IMR-90 (cell line): Measurements from ENCODE around the gene GFM2. TPM values are rescaled to one million over a fixed set of nuclear protein-coding genes. Genes with fewer than 3 reads are reported as not detected.
A peak's percentile ranks its signal among the peaks of the same experiment; 100 is the strongest.

Experiments
- ATAC-seq: fragments of 200-7000 bp; cut with Tn5 transposase; 2 replicates; pipeline ENCODE4 v1.9.1; 2020; ENCODE audit warnings: low read depth, mild to moderate bottlenecking, moderate library complexity
- BruUV-seq: library from RNA; stranded (reverse); fragments of 400-500 nt; replicated peaks from 2 replicates; lab custom pipeline; 2021; lab: Mats Ljungman, UMichigan
- CTCF ChIA-PET: fragments of 300-600 bp; formaldehyde crosslinking; extraction: SDS; loops from one replicate; lab custom pipeline; 2021; ENCODE audit warnings: antibody characterized with exemption; lab: Yijun Ruan, JAX
- POLR2A ChIA-PET: fragments of 300-600 bp; sonication (Branson Sonifier 250); formaldehyde crosslinking; loops from one replicate; lab custom pipeline; 2022; ENCODE audit warnings: antibody characterized with exemption; ENCODE audit not compliant: unreplicated experiment; lab: Charles Lee
- DNase-seq: peaks from one replicate; pipeline ENCODE4 v3.0.0; 2013
- H2AFZ ChIP-seq: replicated peaks from 2 replicates; pipeline ENCODE3; 2013; ENCODE audit warnings: low read length, mild to moderate bottlenecking; ENCODE audit not compliant: poor library complexity
- H2AK5ac ChIP-seq: 2 replicates; pipeline ENCODE4 v1.6.1; 2013; ENCODE audit warnings: low read depth, low read length, inconsistent platforms
- H2AK9ac ChIP-seq: replicated peaks from 2 replicates; pipeline ENCODE3; 2013; ENCODE audit warnings: mild to moderate bottlenecking, low read depth, low read length, moderate library complexity; ENCODE audit not compliant: poor library complexity
- H2BK120ac ChIP-seq: 2 replicates; pipeline ENCODE4 v1.6.1; 2013; ENCODE audit warnings: low read depth, low read length, inconsistent platforms
- H2BK15ac ChIP-seq: 3 replicates; pipeline ENCODE4 v1.6.1; 2013; ENCODE audit warnings: low read depth, low read length, inconsistent platforms
- H2BK20ac ChIP-seq: 2 replicates; pipeline ENCODE4 v1.6.1; 2013; ENCODE audit warnings: low read depth, mild to moderate bottlenecking, inconsistent platforms, low read length, moderate library complexity
- H2BK5ac ChIP-seq: 2 replicates; pipeline ENCODE4 v1.6.1; 2013; ENCODE audit warnings: mild to moderate bottlenecking, low read depth, low read length, inconsistent platforms; ENCODE audit not compliant: poor library complexity, severe bottlenecking
- H3K14ac ChIP-seq: replicated peaks from 2 replicates; pipeline ENCODE4 v1.6.1; 2013; ENCODE audit warnings: low read depth, low read length, inconsistent platforms
- H3K18ac ChIP-seq: 2 replicates; pipeline ENCODE4 v1.6.1; 2013; ENCODE audit warnings: low read depth, low read length, control low read depth
- H3K23ac ChIP-seq: 2 replicates; pipeline ENCODE4 v1.6.1; 2013; ENCODE audit warnings: low read depth, low read length, inconsistent platforms
- H3K27ac ChIP-seq: 2 replicates; pipeline ENCODE4 v1.5.1; 2013; ENCODE audit warnings: mild to moderate bottlenecking, control low read depth, low read length; ENCODE audit not compliant: insufficient read depth
- H3K27me3 ChIP-seq: 2 replicates; pipeline ENCODE4 v1.6.1; 2013; ENCODE audit warnings: low read length; ENCODE audit not compliant: control insufficient read depth, insufficient read depth
- H3K36me3 ChIP-seq: 2 replicates; pipeline ENCODE4 v1.6.1; 2013; ENCODE audit warnings: low read length, mixed read lengths; ENCODE audit not compliant: control insufficient read depth, insufficient read depth
- H3K4ac ChIP-seq: 2 replicates; pipeline ENCODE4 v1.6.1; 2013; ENCODE audit warnings: low read depth, low read length, inconsistent platforms
- H3K4me1 ChIP-seq: 2 replicates; pipeline ENCODE4 v1.6.1; 2013; ENCODE audit warnings: low read length, mixed read lengths; ENCODE audit not compliant: control insufficient read depth, insufficient read depth
- H3K4me2 ChIP-seq: 2 replicates; pipeline ENCODE4 v1.6.1; 2013; ENCODE audit warnings: low read depth, mild to moderate bottlenecking, control low read depth, low read length, moderate library complexity
- H3K4me3 ChIP-seq: 2 replicates; pipeline ENCODE4 v1.5.1; 2013; ENCODE audit warnings: low read depth, mild to moderate bottlenecking, control low read depth, low read length, moderate library complexity; ENCODE audit not compliant: insufficient read depth
- H3K56ac ChIP-seq: 2 replicates; pipeline ENCODE4 v1.6.1; 2013; ENCODE audit warnings: low read length, inconsistent platforms; ENCODE audit not compliant: insufficient read depth; ENCODE audit errors: extremely low read depth
- H3K79me1 ChIP-seq, 2 experiments: 2 replicates each; pipeline ENCODE4 v1.6.1; 2013; ENCODE audit warnings: low read length in 2 of 2, inconsistent platforms in 1 of 2, low read depth in 1 of 2
- H3K9ac ChIP-seq: 2 replicates; pipeline ENCODE4 v1.6.1; 2013; ENCODE audit warnings: low read depth, low read length, control low read depth
- H3K9me1 ChIP-seq: 2 replicates; pipeline ENCODE4 v1.6.1; 2013; ENCODE audit warnings: low read length, inconsistent platforms; ENCODE audit not compliant: insufficient read depth
- H3K9me3 ChIP-seq: 2 replicates; pipeline ENCODE4 v1.6.1; 2013; ENCODE audit warnings: low read length; ENCODE audit not compliant: control insufficient read depth, insufficient read depth
- H4K20me1 ChIP-seq: 2 replicates; pipeline ENCODE4 v1.6.1; 2013; ENCODE audit warnings: low read length, inconsistent platforms; ENCODE audit not compliant: insufficient read depth
- H4K5ac ChIP-seq: 2 replicates; pipeline ENCODE4 v1.6.1; 2013; ENCODE audit warnings: mild to moderate bottlenecking, low read depth, low read length, control low read depth
- H4K8ac ChIP-seq, 2 experiments: 2 replicates each; pipeline ENCODE4 v1.6.1; 2013; ENCODE audit warnings: low read depth in 2 of 2, low read length in 2 of 2, control low read depth in 1 of 2, inconsistent platforms in 1 of 2
- H4K91ac ChIP-seq: 2 replicates; pipeline ENCODE4 v1.6.1; 2013; ENCODE audit warnings: low read depth, low read length, inconsistent platforms; ENCODE audit not compliant: insufficient read depth
- BHLHE40 ChIP-seq: fragments of 150-350 bp; IDR thresholded peaks from 2 replicates; pipeline ENCODE4 v1.6.1; 2016; ENCODE audit warnings: mild to moderate bottlenecking, low read depth, low read length
- MAFK ChIP-seq: IDR thresholded peaks from 2 replicates; pipeline ENCODE4 v1.6.1; 2012; ENCODE audit warnings: low read depth, low read length, improper control_type of control experiment
- MAZ ChIP-seq: IDR thresholded peaks from 2 replicates; pipeline ENCODE4 v1.6.1; 2012; ENCODE audit warnings: low read depth, mild to moderate bottlenecking, low read length, improper control_type of control experiment, moderate library complexity, borderline replicate concordance
- MXI1 ChIP-seq: IDR thresholded peaks from 2 replicates; pipeline ENCODE4 v1.6.1; 2012; ENCODE audit warnings: low read depth, mild to moderate bottlenecking, low read length, moderate library complexity, borderline replicate concordance
- RCOR1 ChIP-seq: IDR thresholded peaks from 2 replicates; pipeline ENCODE4 v1.6.1; 2012; ENCODE audit warnings: mild to moderate bottlenecking, low read length, improper control_type of control experiment; ENCODE audit not compliant: insufficient replicate concordance
- SMC3 ChIP-seq: fragments of 150-350 bp; IDR thresholded peaks from 2 replicates; pipeline ENCODE4 v1.6.1; 2016; ENCODE audit warnings: low read depth, mild to moderate bottlenecking, antibody characterized with exemption, low read length, moderate library complexity
- WGBS, 2 experiments: methylation state at CpG; one replicate each; pipeline versions ENCODE4 v1.1.5 to v1.1.7; 2013; ENCODE audit warnings: missing lambda C conversion rate in 2 of 2; ENCODE audit not compliant: insufficient read length in 1 of 2; ENCODE audit errors: extremely low coverage in 2 of 2; 5-methylcytosine and 5-hydroxymethylcytosine counted together
- dilution Hi-C: fragments of 300-500 bp; cut with HindIII; formaldehyde crosslinking; loops from one replicate; pipeline ENCODE4 v1.14.3; 2018; ENCODE audit warnings: low sequenced_read_pairs; ENCODE audit not compliant: unreplicated experiment
- in situ Hi-C: fragments of 300-500 bp; cut with MboI; formaldehyde crosslinking; loops from 3 replicates; pipeline ENCODE4 v1.14.3; 2019; ENCODE audit warnings: low sequenced_read_pairs, inconsistent platforms, mixed read lengths
- intact Hi-C: fragments of 100-400 bp; cut with micrococcal nuclease; formaldehyde crosslinking; loops from 2 replicates; pipeline ENCODE4 v1.10.0; 2022
- microRNA-seq, 2 experiments: library from miRNA; stranded (forward) in 1 of 2; unstranded in 1 of 2; fragments of 10-50 nt in 1 of 2; fragments of <30 nt in 1 of 2; gene quantifications in 1 of 2; microRNA quantifications in 1 of 2; one replicate each; pipeline versions ENCODE3 to v1.1.0; 2013 to 2020; ENCODE audit not compliant: insufficient read depth in 1 of 2, insufficient read length in 1 of 2, unreplicated experiment in 1 of 2
- polyA plus RNA-seq, 3 experiments: library from polyadenylated mRNA; depleted of rRNA; stranded (reverse); fragments of >200 nt; gene quantifications; 2 replicates each; pipeline ENCODE4 v1.2.3, GENCODE V29; 2012; ENCODE audit warnings: low replicate concordance in 1 of 3
- small RNA-seq, 5 experiments: library from RNA; depleted of rRNA; stranded (forward); fragments of <200 nt; gene quantifications; one replicate each; pipeline ENCODE3, GENCODE V24; 2012
- total RNA-seq: library from RNA; depleted of rRNA; stranded (reverse); fragments of >200 nt; gene quantifications from 2 replicates; pipeline ENCODE4 v1.2.3, GENCODE V29; 2012; rRNA removed

Gene GFM2
- total and polyA plus RNA-seq, 2 of the 4 experiments (the other 2 are of a cell fraction): 23.3 to 45.7 TPM

DNA sequence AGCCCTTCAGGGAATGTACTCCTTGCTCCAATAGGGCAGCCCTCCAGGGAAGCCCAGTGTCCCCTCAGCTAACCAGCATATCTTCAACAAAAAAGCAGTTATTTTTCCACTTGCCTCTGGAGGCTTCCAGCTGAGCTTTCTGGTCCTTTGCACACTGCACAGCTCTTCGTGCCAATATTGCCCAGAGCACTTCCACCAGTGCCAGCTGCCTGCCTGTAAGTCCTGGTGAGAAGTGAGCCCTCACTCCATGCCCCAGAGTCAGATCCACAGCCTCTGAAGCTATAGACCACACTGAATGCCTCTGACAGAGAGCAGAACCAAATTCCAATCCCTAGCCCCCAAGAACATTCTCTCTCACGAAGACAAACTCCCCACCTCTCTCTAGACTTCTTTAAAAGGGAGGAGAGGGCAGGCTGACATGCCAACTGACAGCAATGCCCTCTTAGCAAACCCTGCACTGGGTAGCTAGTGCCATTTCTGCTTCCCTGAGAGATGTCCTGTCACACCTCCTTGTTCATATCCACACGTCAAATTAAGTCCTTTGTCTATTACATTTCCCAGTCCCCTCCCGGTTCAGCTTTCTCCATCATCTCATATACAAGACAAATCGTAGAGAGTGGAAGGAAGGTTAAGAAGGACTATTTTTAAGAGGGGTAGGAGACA lies 94.6 kb downstream of the GFM2 start:
- H3K36me3 ChIP-seq: no peaks in the 10 kb centered on the region
- peaks cover 3% of the 10 kb centered on the region; the same call in 1 of the 2 replicates for H3K27me3 ChIP-seq
- H2BK20ac ChIP-seq: no peak overlapping the region
- no peaks in the 10 kb centered on the region for H3K9me3 ChIP-seq
- no peak overlapping the region for H3K14ac ChIP-seq
- no peak overlapping the region for H2BK120ac ChIP-seq
- H3K79me1 ChIP-seq: no peaks in the 10 kb centered on the region
- peak overlapping the region; percentile 47 for H2AFZ ChIP-seq
- no peak overlapping the region for H2AK5ac ChIP-seq
- no peak overlapping the region for H3K23ac ChIP-seq
- H3K18ac ChIP-seq: no peak overlapping the region
- TF ChIP-seq MAFK (no peak), RCOR1 (no peak), MAZ (no peak), MXI1 (no peak), SMC3 (no peak), BHLHE40 (no peak)
- ATAC-seq: no peak
- in situ Hi-C loops (loop anchor here (25.0 kb wide), 1 partner anchor 590 kb away; no protein-coding TSS in a partner anchor), intact Hi-C loops (loop anchor here (5.0 kb wide), 2 partner anchors 380 to 595 kb away; partner anchors contain the start of gene GCNT4), dilution Hi-C loops (no loop called here)
- H3K4me3 ChIP-seq: no peak overlapping the region
- WGBS, 2 experiments: 100% methylated on average over 1 of the region's 5 CpGs; no CpG with 5 or more reads in 1 of the 2 experiments
- no peak overlapping the region for H3K27ac ChIP-seq
- BruUV-seq: no TSS peak
- no peak overlapping the region for H4K91ac ChIP-seq
- H3K9ac ChIP-seq: no peak overlapping the region
- no peak overlapping the region for H3K4me2 ChIP-seq
- no peak overlapping the region for H2AK9ac ChIP-seq
- no peak for DNase-seq
- H4K20me1 ChIP-seq: no peaks in the 10 kb centered on the region
- H2BK15ac ChIP-seq: no peak overlapping the region
- POLR2A ChIA-PET: no interaction called here
- no peak overlapping the region for H3K4ac ChIP-seq
- CTCF ChIA-PET: interaction anchor here (1.0 to 1.1 kb wide), 3 partner anchors 23 to 253 kb away, joined by 3 to 4 read pairs (median 3); no protein-coding TSS in a partner anchor
- no peak overlapping the region for H2BK5ac ChIP-seq
- H3K9me1 ChIP-seq: peaks cover 5% of the 10 kb centered on the region; the same call in 1 of the 2 replicates
- no peak overlapping the region for H4K8ac ChIP-seq
- H4K5ac ChIP-seq: no peak overlapping the region
- peaks cover 3% of the 10 kb centered on the region for H3K4me1 ChIP-seq
- no peak overlapping the region for H3K56ac ChIP-seq

Small RNA genes within 50 kb of the gene (microRNA-seq; reads per million reads assigned to microRNA genes)
- gene RNU6-658P (ENCODE audit: insufficient read depth, insufficient read length): not detected

Small RNA genes within 50 kb of the gene (small RNA-seq; reads per million reads assigned to genes)
- gene RNU6-658P: 0 to 1.2 (median 0) reads per million in 5 experiments

Other genes starting within 250 kb of the GFM2 start
- gene ENC1, start 126.4 kb downstream of the GFM2 start, total RNA-seq: 55.8 and 70.8 TPM in 2 replicates
- 24.9 and 25.6 TPM in 2 replicates for gene ENC1, start 126.4 kb downstream of the GFM2 start, polyA plus RNA-seq (2012; rRNA removed)
- gene HEXB, start 81.9 kb downstream of the GFM2 start, total RNA-seq: 76.7 and 132 TPM in 2 replicates
- 102 and 126 TPM in 2 replicates for gene HEXB, start 81.9 kb downstream of the GFM2 start, polyA plus RNA-seq (2012; rRNA removed)
- 5.4 and 25.6 TPM in 2 replicates for gene NSA2, start 132 bp upstream of the GFM2 start, total RNA-seq
- gene NSA2, start 132 bp upstream of the GFM2 start, polyA plus RNA-seq (2012; rRNA removed): 33.0 and 33.9 TPM in 2 replicates
- gene FAM169A, start 99.3 kb upstream of the GFM2 start, total RNA-seq: under 0.01 TPM in 2 replicates
- not detected in 2 replicates for gene FAM169A, start 99.3 kb upstream of the GFM2 start, polyA plus RNA-seq (2012; rRNA removed)